GM21737 (cell line): ENCODE data around the gene CDC42SE1.

Source experiments
- ATAC-seq: cut with Tn5 transposase; IDR thresholded peaks from one replicate; pipeline ENCODE4 v1.9.1; 2021; ENCODE audit warnings: mild to moderate bottlenecking, moderate library complexity; ENCODE audit not compliant: unreplicated experiment

The CDC42SE1 gene

GRCh38 chr1:151054971-151055547, 4.4 kb downstream of the CDC42SE1 start:
- ATAC-seq = no peak

- ATAC-seq = no peak
These were observed 7.9 kb downstream of the CDC42SE1 start for GRCh38 chr1:151051356-151052009.

GRCh38 chr1:151050051-151050688, 9.3 kb downstream of the CDC42SE1 start:
- no peak for ATAC-seq

- ATAC-seq = no peak
These were observed 10.0 kb downstream of the CDC42SE1 start for GRCh38 chr1:151049458-151049857.

GRCh38 chr1:151048645-151049032, 10.8 kb downstream of the CDC42SE1 start:
- ATAC-seq = no peak

GRCh38 chr1:151047925-151048644, 11.3 kb downstream of the CDC42SE1 start:
- peak; percentile 49 for ATAC-seq

- peak; percentile 54 for ATAC-seq
These were observed 11.9 kb downstream of the CDC42SE1 start, which contains the start of gene C1orf56 for GRCh38 chr1:151047591-151047924. Gene C1orf56, plus strand, starts transcription at chr1:151047751. Its CDS starts 97 bp downstream, at chr1:151047848.

- no peak for ATAC-seq
These were observed 16.3 kb downstream of the CDC42SE1 start for GRCh38 chr1:151043163-151043562.

- no peak for ATAC-seq
These were observed 19.9 kb downstream of the CDC42SE1 start for GRCh38 chr1:151039521-151039920.

- no peak for ATAC-seq
These were observed 22.4 kb downstream of the CDC42SE1 start for GRCh38 chr1:151037032-151037431.

- no peak for ATAC-seq
These were observed 23.1 kb downstream of the CDC42SE1 start, which contains the start of gene BNIPL for GRCh38 chr1:151036356-151036755. Gene BNIPL, plus strand, starts transcription at chr1:151036586. Its CDS starts 140 bp downstream, at chr1:151036726.

GRCh38 chr1:151035167-151035566, 24.3 kb downstream of the CDC42SE1 start:
- no peak for ATAC-seq

GRCh38 chr1:151032164-151032563, 27.3 kb downstream of the CDC42SE1 start:
- ATAC-seq = no peak

GRCh38 chr1:151026460-151026859, 33.0 kb downstream of the CDC42SE1 start:
- ATAC-seq = no peak

- ATAC-seq = no peak
These were observed 34.8 kb downstream of the CDC42SE1 start for GRCh38 chr1:151024540-151025146.

- ATAC-seq = no peak
These were observed 45.9 kb downstream of the CDC42SE1 start for GRCh38 chr1:151013518-151013917.

- no peak for ATAC-seq
These were observed 46.5 kb downstream of the CDC42SE1 start for GRCh38 chr1:151012684-151013471.

- ATAC-seq = no peak
These were observed 48.1 kb downstream of the CDC42SE1 start for GRCh38 chr1:151011154-151011850.

GRCh38 chr1:151010346-151010726, 49.1 kb downstream of the CDC42SE1 start:
- no peak for ATAC-seq
